ENCODE results near the gene PLCB3. TPM values are rescaled to one million over a fixed set of nuclear protein-coding genes. Genes with fewer than 3 reads are reported as not detected.

Gene PLCB3
- total and polyA plus RNA-seq, 2 of the 13 experiments (the other 11 are each of a cell fraction or from before 2014, with no cell fraction given): 7.5 to 13.8 TPM

- TF ChIP-seq AHDC1 (CRISPR knock-in tag; IDR thresholded peaks at IDR 0.05; ENCODE audit: borderline replicate concordance) (peak; percentile 63; the same call in 1 of the 2 replicates), ZNF879 (CRISPR knock-in tag; IDR thresholded peaks at IDR 0.05) (no peak), ZMAT3 (CRISPR knock-in tag; conservative IDR thresholded peaks at IDR 0.05) (no peak), ZNF414 (CRISPR knock-in tag; IDR thresholded peaks at IDR 0.05) (peak; percentile 22; the same call in 1 of the 2 replicates), NFATC3 (CRISPR knock-in tag; IDR thresholded peaks at IDR 0.05) (no peak), HDAC6 (IDR thresholded peaks at IDR 0.05; ENCODE audit: low read depth, low read length) (no peak), MATR3 (CRISPR knock-in tag; IDR thresholded peaks at IDR 0.05) (no peak), JUND (CRISPR knock-in tag; IDR thresholded peaks at IDR 0.05) (no peak; the same call in 1 of the 2 replicates), SOX6 (IDR thresholded peaks at IDR 0.05) (no peak), SOX6 (CRISPR knock-in tag; IDR thresholded peaks at IDR 0.05) (peak; percentile 31; the same call in 1 of the 2 replicates), ZNF326 (CRISPR knock-in tag; IDR thresholded peaks at IDR 0.05; ENCODE audit: borderline replicate concordance) (no peak), ZKSCAN1 (IDR thresholded peaks at IDR 0.05; ENCODE audit: low read length) (no peak), KAT8 (CRISPR knock-in tag; IDR thresholded peaks at IDR 0.05) (peak; percentile 93), RFX3 (CRISPR knock-in tag; IDR thresholded peaks at IDR 0.05) (peak; percentile 20; the same call in 1 of the 2 replicates), LBX2 (CRISPR knock-in tag; IDR thresholded peaks at IDR 0.05; ENCODE audit: borderline replicate concordance) (no peak)
- TF ChIP-seq, protein P1, sequence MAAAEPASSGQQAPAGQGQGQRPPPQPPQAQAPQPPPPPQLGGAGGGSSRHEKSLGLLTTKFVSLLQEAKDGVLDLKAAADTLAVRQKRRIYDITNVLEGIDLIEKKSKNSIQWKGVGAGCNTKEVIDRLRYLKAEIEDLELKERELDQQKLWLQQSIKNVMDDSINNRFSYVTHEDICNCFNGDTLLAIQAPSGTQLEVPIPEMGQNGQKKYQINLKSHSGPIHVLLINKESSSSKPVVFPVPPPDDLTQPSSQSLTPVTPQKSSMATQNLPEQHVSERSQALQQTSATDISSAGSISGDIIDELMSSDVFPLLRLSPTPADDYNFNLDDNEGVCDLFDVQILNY (CRISPR knock-in tag; conservative IDR thresholded peaks at IDR 0.05): 0 out of 2 replicates have a peak, but pooled peaks have one; percentile 61
- TF ChIP-seq, protein P2, sequence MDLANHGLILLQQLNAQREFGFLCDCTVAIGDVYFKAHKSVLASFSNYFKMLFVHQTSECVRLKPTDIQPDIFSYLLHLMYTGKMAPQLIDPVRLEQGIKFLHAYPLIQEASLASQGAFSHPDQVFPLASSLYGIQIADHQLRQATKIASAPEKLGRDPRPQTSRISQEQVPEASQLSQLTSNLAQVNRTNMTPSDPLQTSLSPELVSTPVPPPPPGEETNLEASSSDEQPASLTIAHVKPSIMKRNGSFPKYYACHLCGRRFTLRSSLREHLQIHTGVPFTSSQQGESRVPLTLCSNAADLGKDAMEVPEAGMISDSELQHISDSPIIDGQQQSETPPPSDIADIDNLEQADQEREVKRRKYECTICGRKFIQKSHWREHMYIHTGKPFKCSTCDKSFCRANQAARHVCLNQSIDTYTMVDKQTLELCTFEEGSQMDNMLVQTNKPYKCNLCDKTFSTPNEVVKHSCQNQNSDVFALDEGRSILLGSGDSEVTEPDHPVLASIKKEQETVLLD (CRISPR knock-in tag; IDR thresholded peaks at IDR 0.05; ENCODE audit: low read depth): peak; percentile 88
Measured at GRCh38 chr11:64240435-64241240, 10.7 kb upstream of the PLCB3 start, which contains the start of gene FKBP2 (continued).
